Sigmoid colon (tissue), 7 donors: ENCODE results near the gene MTCL1. TPM values are rescaled to one million over a fixed set of nuclear protein-coding genes. Genes with fewer than 3 reads are reported as not detected.

Experiments
- DNase-seq: peaks from one replicate; pipeline ENCODE4 v3.0.0-alpha.2; 2019
- H3K27ac ChIP-seq, 4 donors: fragments of 200-600 bp; sonication (generic); one replicate each; pipeline ENCODE4 v1.5.1; 2016 to 2019; ENCODE audit warnings: mild to moderate bottlenecking in 1 of 4
- H3K27me3 ChIP-seq, 3 donors: fragments of 200-600 bp; sonication (generic); one replicate each; pipeline ENCODE4 v1.5.1; 2019; ENCODE audit warnings: mild to moderate bottlenecking in 1 of 3
- H3K36me3 ChIP-seq, 4 donors: fragments of 200-600 bp; sonication (generic); one replicate each; pipeline ENCODE4 v1.5.1; 2016 to 2019
- H3K4me1 ChIP-seq, 4 donors: fragments of 200-600 bp; sonication (generic); one replicate each; pipeline ENCODE4 v1.5.1; 2017 to 2019
- H3K4me3 ChIP-seq, 4 donors: fragments of 200-600 bp; sonication (generic); one replicate each; pipeline ENCODE4 v1.5.1; 2017 to 2019; ENCODE audit warnings: mild to moderate bottlenecking in 2 of 4, moderate library complexity in 1 of 4
- H3K9me3 ChIP-seq, 4 donors: fragments of 200-600 bp in 3 of 4; sonication (generic) in 3 of 4; one replicate each; pipeline versions ENCODE4 v1.5.1 to v1.6.1; 2013 to 2019
- EP300 ChIP-seq, 4 donors: sonication (generic); formaldehyde crosslinking; IDR thresholded peaks; one replicate each; pipeline ENCODE4 v1.6.1; 2017; ENCODE audit warnings: antibody characterized with exemption in 4 of 4
- POLR2A ChIP-seq, 2 donors: fragments of 450-650 bp; IDR thresholded peaks; one replicate each; pipeline ENCODE4 v1.6.1; 2016; ENCODE audit warnings: antibody characterized with exemption in 2 of 2, mild to moderate bottlenecking in 2 of 2, moderate library complexity in 2 of 2
- POLR2AphosphoS5 ChIP-seq, 4 donors: sonication (generic); formaldehyde crosslinking; IDR thresholded peaks; one replicate each; pipeline ENCODE4 v1.6.1; 2017; ENCODE audit warnings: antibody characterized with exemption in 4 of 4
- WGBS, 2 donors: extraction: QIAGEN DNeasy Blood & Tissue Kit; methylation state at CpG; one replicate each; pipeline ENCODE4 v1.1.7; 2013; 5-methylcytosine and 5-hydroxymethylcytosine counted together
- intact Hi-C: fragments of 100-400 bp; cut with DNase I; formaldehyde crosslinking; loops from one replicate; pipeline ENCODE4 v1.15.1; 2023
- polyA plus RNA-seq, 3 donors: library from polyadenylated mRNA; stranded (reverse); fragments of 200-250 nt; gene quantifications; one replicate each; pipeline ENCODE4 v1.2.3, GENCODE V29; 2013
- total RNA-seq, 4 donors: library from RNA; depleted of rRNA; stranded (reverse); fragments of >200 nt; gene quantifications; one replicate each; pipeline ENCODE4 v1.1.0, GENCODE V29; 2016
- TF ChIP-seq, protein P1 (sequence below), 4 experiments: fragments of 450-650 bp in 3 of 4; fragments of 200-600 bp in 1 of 4; IDR thresholded peaks; one replicate each; pipeline ENCODE4 v1.5.1; 2016 to 2019; ENCODE audit warnings: antibody characterized with exemption in 4 of 4, mild to moderate bottlenecking in 3 of 4, moderate library complexity in 2 of 4
- donor health status: healthy with polysubstance abuse.
- donor health status: Bipolar disorder and iron deficiency.
- donor health status: healthy.

The MTCL1 gene
- total and polyA plus RNA-seq, 7 donors = 0.69 to 133 (median 58.5) TPM

DNA sequence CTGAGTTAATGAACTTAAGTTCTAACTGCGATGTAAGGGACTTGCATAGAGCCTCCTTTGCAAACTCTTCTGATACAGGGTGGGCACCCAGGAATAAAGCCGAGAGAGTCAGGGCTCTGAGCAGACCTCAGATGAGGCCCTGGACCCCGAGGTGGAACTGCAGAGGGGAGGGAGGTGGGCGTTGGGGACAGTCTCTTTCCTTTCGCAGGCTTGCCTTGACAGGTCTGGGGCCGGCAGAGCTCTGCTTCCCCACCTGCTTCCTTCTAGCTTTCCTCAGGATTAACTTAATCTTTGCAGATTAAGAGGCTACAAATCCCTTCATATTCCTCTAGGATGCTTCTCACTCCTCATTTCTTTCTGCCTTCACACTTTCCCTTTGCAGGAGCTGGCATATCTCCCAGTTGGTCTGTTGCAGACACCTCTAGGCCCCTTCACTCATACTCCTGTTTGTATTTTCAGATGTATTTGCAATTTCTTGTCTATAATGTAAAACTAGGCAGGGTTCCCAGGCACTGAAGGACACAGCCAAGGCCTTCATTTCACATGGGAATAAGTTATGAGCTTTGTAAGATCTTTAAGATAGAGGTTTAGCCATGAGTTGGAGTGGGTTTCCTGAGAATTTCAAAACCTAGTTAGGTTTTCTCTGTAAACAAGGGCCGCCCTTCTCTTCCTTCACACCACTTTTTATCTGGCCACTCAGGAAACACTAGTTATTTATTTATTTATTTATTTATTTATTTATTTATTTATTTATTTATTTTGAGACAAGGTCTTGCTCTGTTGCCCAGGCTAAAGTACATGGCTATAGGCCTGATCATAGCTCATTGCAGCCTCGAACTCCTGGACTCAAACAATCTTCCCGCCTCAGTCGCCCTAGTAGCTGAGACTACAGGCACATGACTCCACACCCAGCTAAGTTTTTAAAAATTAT is 70.9 kb downstream of the MTCL1 start:
- H3K36me3 ChIP-seq = peaks cover 0 to 17% (median 4%) of the 10 kb centered on the region in 4 donors
- H3K27me3 ChIP-seq = no peaks in the 10 kb centered on the region
- TF ChIP-seq EP300 (IDR thresholded peaks at IDR 0.05) = no peak
- TF ChIP-seq POLR2AphosphoS5 (IDR thresholded peaks at IDR 0.05) = no peak
- TF ChIP-seq, protein P1, sequence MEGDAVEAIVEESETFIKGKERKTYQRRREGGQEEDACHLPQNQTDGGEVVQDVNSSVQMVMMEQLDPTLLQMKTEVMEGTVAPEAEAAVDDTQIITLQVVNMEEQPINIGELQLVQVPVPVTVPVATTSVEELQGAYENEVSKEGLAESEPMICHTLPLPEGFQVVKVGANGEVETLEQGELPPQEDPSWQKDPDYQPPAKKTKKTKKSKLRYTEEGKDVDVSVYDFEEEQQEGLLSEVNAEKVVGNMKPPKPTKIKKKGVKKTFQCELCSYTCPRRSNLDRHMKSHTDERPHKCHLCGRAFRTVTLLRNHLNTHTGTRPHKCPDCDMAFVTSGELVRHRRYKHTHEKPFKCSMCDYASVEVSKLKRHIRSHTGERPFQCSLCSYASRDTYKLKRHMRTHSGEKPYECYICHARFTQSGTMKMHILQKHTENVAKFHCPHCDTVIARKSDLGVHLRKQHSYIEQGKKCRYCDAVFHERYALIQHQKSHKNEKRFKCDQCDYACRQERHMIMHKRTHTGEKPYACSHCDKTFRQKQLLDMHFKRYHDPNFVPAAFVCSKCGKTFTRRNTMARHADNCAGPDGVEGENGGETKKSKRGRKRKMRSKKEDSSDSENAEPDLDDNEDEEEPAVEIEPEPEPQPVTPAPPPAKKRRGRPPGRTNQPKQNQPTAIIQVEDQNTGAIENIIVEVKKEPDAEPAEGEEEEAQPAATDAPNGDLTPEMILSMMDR (IDR thresholded peaks at IDR 0.05) = no peak
- no peak for TF ChIP-seq POLR2A (IDR thresholded peaks at IDR 0.05)
- 88 to 92% methylated on average over 10 of the region's 10 CpGs for WGBS, 2 donors
- H3K9me3 ChIP-seq = no peaks in the 10 kb centered on the region
- peak overlapping the region; percentile 76 to 87 (median 81) for H3K27ac ChIP-seq
- H3K4me1 ChIP-seq = peaks cover 0 to 60% (median 47%) of the 10 kb centered on the region in 4 donors
- H3K4me3 ChIP-seq = no peak overlapping the region
- DNase-seq = no peak
- intact Hi-C loops = loop anchor here (10.0 kb wide), 1 partner anchor 209 kb away; no protein-coding TSS in a partner anchor

DNA sequence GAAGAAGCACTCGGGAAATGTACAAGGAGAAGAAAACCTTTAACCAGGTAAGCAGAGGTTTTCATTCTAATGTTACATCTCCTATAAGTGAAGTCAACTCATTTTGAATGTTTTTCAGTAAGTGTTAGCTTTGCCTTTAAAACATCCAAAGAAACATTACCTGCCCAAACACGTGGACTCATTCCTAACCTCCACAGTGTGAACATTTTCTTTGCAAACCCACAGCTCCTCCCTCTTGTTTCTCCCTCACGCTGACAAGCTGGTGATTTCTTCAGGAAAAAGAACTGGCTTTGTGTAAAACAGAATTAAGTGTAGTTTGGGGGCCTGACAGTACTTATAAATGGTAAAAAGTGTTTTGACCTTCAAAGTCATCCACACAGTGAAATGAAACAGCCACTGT is 72.5 kb downstream of the MTCL1 start:
- 46 to 72% methylated on average over 3 of the region's 3 CpGs for WGBS, 2 donors
- H3K27me3 ChIP-seq = no peaks in the 10 kb centered on the region
- peaks cover 0 to 30% (median 4%) of the 10 kb centered on the region in 4 donors for H3K36me3 ChIP-seq
- peaks cover 0 to 51% (median 36%) of the 10 kb centered on the region in 4 donors for H3K4me1 ChIP-seq
- DNase-seq = no peak
- TF ChIP-seq, protein P1 (IDR thresholded peaks at IDR 0.05) = no peak
- TF ChIP-seq POLR2AphosphoS5 (IDR thresholded peaks at IDR 0.05) = no peak
- no peak for TF ChIP-seq EP300 (IDR thresholded peaks at IDR 0.05)
- no peak for TF ChIP-seq POLR2A (IDR thresholded peaks at IDR 0.05)
- intact Hi-C loops = loop anchor here (10.0 kb wide), 1 partner anchor 207 kb away; no protein-coding TSS in a partner anchor
- peak overlapping the region in 1 of 4 donors; percentile 84 for H3K27ac ChIP-seq
- H3K9me3 ChIP-seq = no peaks in the 10 kb centered on the region
- H3K4me3 ChIP-seq = no peak overlapping the region

DNA sequence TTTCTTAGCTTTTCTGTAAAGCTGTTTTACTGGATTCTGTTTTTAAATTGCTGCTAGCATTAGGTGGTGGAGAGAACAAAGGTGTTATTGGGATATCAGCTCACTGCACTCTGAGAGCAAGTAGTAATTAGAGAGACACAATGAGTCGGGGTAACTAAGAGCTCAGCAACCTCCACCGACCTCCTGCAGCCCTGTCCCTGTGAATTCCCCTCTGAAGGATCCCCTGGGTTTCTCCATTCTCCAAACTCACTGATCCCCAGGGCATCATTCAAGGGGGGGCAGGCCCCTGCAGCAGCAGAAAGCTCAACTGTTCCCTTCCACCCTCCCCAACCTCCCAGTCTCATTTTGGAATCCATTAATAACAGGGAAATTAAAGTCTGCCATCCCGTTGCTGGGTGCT is 73.0 kb downstream of the MTCL1 start:
- peaks cover 0 to 46% (median 33%) of the 10 kb centered on the region in 4 donors for H3K4me1 ChIP-seq
- H3K27ac ChIP-seq = peak overlapping the region in 1 of 4 donors; percentile 84

DNA sequence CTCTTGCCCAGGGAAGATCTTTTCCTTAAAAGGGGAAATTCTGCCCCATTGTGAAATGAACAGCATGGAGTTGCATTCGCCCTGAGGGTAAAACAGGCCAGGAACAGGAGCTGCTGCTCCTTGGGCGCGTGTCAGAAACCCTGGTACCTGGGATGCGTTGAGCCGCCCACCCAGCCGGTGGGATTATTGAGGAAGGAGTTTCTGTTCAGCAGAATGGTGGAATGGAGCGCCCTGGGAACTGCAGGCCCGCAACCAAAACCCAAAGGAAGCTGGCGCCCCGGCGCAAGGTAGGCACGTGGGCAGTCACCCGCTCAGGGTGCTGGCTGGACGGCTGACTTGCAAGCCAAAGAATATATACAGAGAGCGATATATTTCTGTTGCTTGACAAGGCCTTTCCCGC is 73.5 kb downstream of the MTCL1 start:
- no peaks in the 10 kb centered on the region for H3K9me3 ChIP-seq
- intact Hi-C loops = loop anchor here (10.0 kb wide), 1 partner anchor 206 kb away; no protein-coding TSS in a partner anchor
- H3K4me3 ChIP-seq = no peak overlapping the region
- TF ChIP-seq POLR2AphosphoS5 (IDR thresholded peaks at IDR 0.05) (no peak), EP300 (IDR thresholded peaks at IDR 0.05) (no peak), POLR2A (IDR thresholded peaks at IDR 0.05) (no peak)
- TF ChIP-seq, protein P1 (IDR thresholded peaks at IDR 0.05) = no peak
- 97% methylated on average over 16 of the region's 16 CpGs for WGBS, 2 donors
- H3K27me3 ChIP-seq = no peaks in the 10 kb centered on the region
- H3K4me1 ChIP-seq = peaks cover 0 to 41% (median 29%) of the 10 kb centered on the region in 4 donors
- DNase-seq = no peak
- peak overlapping the region in 1 of 4 donors; percentile 84 for H3K27ac ChIP-seq
- peaks cover 0 to 39% (median 11%) of the 10 kb centered on the region in 4 donors for H3K36me3 ChIP-seq

More for the DNA sequence above, 73.0 kb downstream of the MTCL1 start:
- H3K36me3 ChIP-seq = peaks cover 0 to 35% (median 7%) of the 10 kb centered on the region in 4 donors
- DNase-seq = no peak
- no peak overlapping the region for H3K4me3 ChIP-seq
- TF ChIP-seq EP300 (IDR thresholded peaks at IDR 0.05) = no peak
- TF ChIP-seq POLR2A (IDR thresholded peaks at IDR 0.05) = no peak
- no peak for TF ChIP-seq POLR2AphosphoS5 (IDR thresholded peaks at IDR 0.05)
- TF ChIP-seq, protein P1 (IDR thresholded peaks at IDR 0.05) = no peak
- 72 to 79% methylated on average over 3 of the region's 3 CpGs for WGBS, 2 donors
- no peaks in the 10 kb centered on the region for H3K27me3 ChIP-seq
- intact Hi-C loops = loop anchor here (10.0 kb wide), 1 partner anchor 206 kb away; no protein-coding TSS in a partner anchor
- H3K9me3 ChIP-seq = no peaks in the 10 kb centered on the region
